Measurements from ENCODE around the gene LRP8. TPM values are rescaled to one million over a fixed set of nuclear protein-coding genes. Genes with fewer than 3 reads are reported as not detected.

The LRP8 gene
- total and polyA plus RNA-seq, 2 of the 4 experiments (the other 2 are of a cell fraction) = 12.0 to 12.1 TPM

GRCh38 chr1:53295295-53295694 lies 32.6 kb downstream of the LRP8 start:
- Histone ChIP-seq H3K4me2 (ENCODE audit: low read depth, low read length) (no peak overlapping the region), H4K8ac (ENCODE audit: low read depth in 2 of 2, low read length in 2 of 2) (no peak overlapping the region; a peak in 1 of 4 replicates), H3K36me3 (ENCODE audit: control insufficient read depth, insufficient read depth, low read length) (no peaks in the 10 kb centered on the region), H2BK120ac (ENCODE audit: low read depth, low read length) (no peak overlapping the region), H2BK20ac (ENCODE audit: low read depth, low read length) (no peak overlapping the region), H3K56ac (ENCODE audit: extremely low read depth, insufficient read depth, low read length) (no peak overlapping the region), H4K5ac (ENCODE audit: low read depth, low read length) (no peak overlapping the region), H2BK5ac (ENCODE audit: low read depth, low read length, poor library complexity, severe bottlenecking) (no peak overlapping the region), H2AK5ac (ENCODE audit: low read depth, low read length) (no peak overlapping the region), H3K9me3 (ENCODE audit: control insufficient read depth, insufficient read depth, low read length) (no peaks in the 10 kb centered on the region), H3K4me1 (ENCODE audit: control insufficient read depth, insufficient read depth, low read length) (peaks cover 13% of the 10 kb centered on the region), H3K4ac (ENCODE audit: low read depth, low read length) (no peak overlapping the region), H4K91ac (ENCODE audit: insufficient read depth, low read depth, low read length) (no peak overlapping the region), H3K4me3 (ENCODE audit: insufficient read depth, low read depth, low read length) (no peak overlapping the region), H2AFZ (replicated peaks; ENCODE audit: low read length, poor library complexity) (peak overlapping the region; percentile 64), H3K27me3 (ENCODE audit: control insufficient read depth, insufficient read depth, low read length) (no peaks in the 10 kb centered on the region), H2AK9ac (replicated peaks; ENCODE audit: low read depth, low read length, poor library complexity) (no peak overlapping the region), H3K27ac (ENCODE audit: insufficient read depth, low read length) (no peak overlapping the region), H3K18ac (ENCODE audit: low read depth, low read length) (no peak overlapping the region), H3K9me1 (ENCODE audit: insufficient read depth, low read length) (peaks cover 13% of the 10 kb centered on the region), H2BK15ac (ENCODE audit: low read depth, low read length) (no peak overlapping the region), H3K23ac (ENCODE audit: low read depth, low read length) (no peak overlapping the region; the same call in 1 of the 2 replicates), H3K14ac (replicated peaks; ENCODE audit: low read depth, low read length) (no peak overlapping the region), H3K9ac (ENCODE audit: low read depth, low read length) (no peak overlapping the region), H4K20me1 (ENCODE audit: insufficient read depth, low read length) (peaks cover 5% of the 10 kb centered on the region), H3K79me1 (ENCODE audit: low read depth in 1 of 2, low read length in 2 of 2) (peaks cover 8 to 10% of the 10 kb centered on the region in 2 experiments; a peak in 2 of 4 replicates)
- no CpG with 5 or more reads among the region's 3 CpGs for WGBS, 2 experiments (ENCODE audit: extremely low coverage in 2 of 2, insufficient read length in 1 of 2)
- no peak for DNase-seq
- ChIA-PET CTCF (no interaction called here), POLR2A (ENCODE audit: unreplicated experiment) (no interaction called here)
- in situ Hi-C loops (cut with MboI; ENCODE audit: low sequenced_read_pairs) (no loop called here), intact Hi-C loops (cut with micrococcal nuclease) (no loop called here), dilution Hi-C loops (cut with HindIII; ENCODE audit: low sequenced_read_pairs, unreplicated experiment) (no loop called here)
- TF ChIP-seq BHLHE40 (IDR thresholded peaks at IDR 0.05; ENCODE audit: low read depth, low read length) (no peak), NFE2L2 (IDR thresholded peaks at IDR 0.05; ENCODE audit: low read depth, low read length) (no peak), RAD21 (IDR thresholded peaks at IDR 0.05; ENCODE audit: low read length) (no peak)
- ATAC-seq (ENCODE audit: low read depth) = peak; percentile 15; the same call in 1 of the 2 replicates
- no TSS peak for BruUV-seq (replicated peaks)

All from IMR-90 (cell line).